Measurements from ENCODE around the gene THSD7B. TPM values are rescaled to one million over a fixed set of nuclear protein-coding genes. Genes with fewer than 3 reads are reported as not detected.
"Not testable (repeated sequence)": the region's sequence is repeated elsewhere in the genome, so short reads cannot be mapped to it uniquely, and the experiment has no call there.

Gene THSD7B
- total RNA-seq, 2 donors from 2014 or later, result 0.19 to 0.49 TPM

DNA sequence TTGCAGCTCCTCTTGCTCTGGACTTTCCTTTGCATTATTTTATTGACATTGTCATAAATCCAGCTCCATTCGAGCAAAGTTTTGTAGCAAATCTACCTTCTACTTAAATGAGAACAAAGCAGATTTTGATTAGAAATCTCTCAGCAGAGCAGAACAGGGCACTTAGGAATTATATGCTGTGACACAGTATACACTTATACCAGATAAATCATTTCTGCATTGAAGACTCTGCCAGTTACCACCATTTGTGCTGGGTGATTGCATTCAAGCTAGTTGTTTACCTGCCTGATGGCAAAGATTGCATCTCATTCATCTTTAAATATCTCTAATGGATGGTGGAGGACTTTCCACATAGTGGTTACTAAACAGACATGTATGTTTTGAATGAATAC lies 757.3 kb downstream of the THSD7B start:
- DNase-seq, result no peak
- Mint-ChIP-seq H3K4me3 (no peak overlapping the region), H3K36me3 (ENCODE audit: insufficient read depth in 2 of 2) (no peaks in the 10 kb centered on the region), H3K27me3 (ENCODE audit: low read depth) (no peaks in the 10 kb centered on the region), H3K9me3 (peaks cover 0 to 4% of the 10 kb centered on the region in 2 donors), H3K4me1 (ENCODE audit: low read depth) (no peaks in the 10 kb centered on the region), H3K27ac (no peak overlapping the region)
- no peak for ATAC-seq (replicated peaks in 1 of 2)

GRCh38 chr2:137523931-137524330 lies 758.6 kb downstream of the THSD7B start:
- H3K4me3 Mint-ChIP-seq, result no peak overlapping the region
- H3K36me3 Mint-ChIP-seq (ENCODE audit: insufficient read depth in 2 of 2), result no peaks in the 10 kb centered on the region
- peaks cover 0 to 4% of the 10 kb centered on the region in 2 donors for H3K9me3 Mint-ChIP-seq
- DNase-seq, result no peak
- H3K4me1 Mint-ChIP-seq (ENCODE audit: low read depth), result no peaks in the 10 kb centered on the region
- H3K27ac Mint-ChIP-seq, result no peak overlapping the region
- no peaks in the 10 kb centered on the region for H3K27me3 Mint-ChIP-seq (ENCODE audit: low read depth)
- no peak for ATAC-seq (replicated peaks in 1 of 2)

DNA sequence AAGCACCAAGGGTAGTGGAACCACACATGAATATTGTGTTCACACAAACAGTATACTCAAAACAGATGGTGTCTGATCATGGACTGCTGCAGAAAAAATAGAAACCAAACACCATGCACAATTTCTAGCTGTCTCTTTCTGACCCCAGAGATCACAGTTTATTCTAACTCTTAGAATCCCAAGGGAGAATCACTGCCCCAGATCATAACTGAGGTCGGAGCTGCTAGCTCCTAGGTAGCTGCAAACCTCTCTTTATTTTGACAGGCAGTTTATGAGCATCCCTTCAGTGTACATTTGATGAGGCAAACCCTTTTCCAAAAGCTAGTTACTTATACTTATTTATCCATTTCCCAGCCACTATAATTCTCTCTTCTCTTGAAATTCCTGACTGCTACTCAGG lies 759.8 kb downstream of the THSD7B start:
- no peak overlapping the region for H3K4me3 Mint-ChIP-seq
- no peaks in the 10 kb centered on the region for H3K36me3 Mint-ChIP-seq (ENCODE audit: insufficient read depth in 2 of 2)
- no peak for DNase-seq
- ATAC-seq (replicated peaks in 1 of 2), result no peak
- H3K9me3 Mint-ChIP-seq, result peaks cover 0 to 4% of the 10 kb centered on the region in 2 donors
- no peaks in the 10 kb centered on the region for H3K4me1 Mint-ChIP-seq (ENCODE audit: low read depth)
- no peaks in the 10 kb centered on the region for H3K27me3 Mint-ChIP-seq (ENCODE audit: low read depth)
- no peak overlapping the region for H3K27ac Mint-ChIP-seq

- no peak overlapping the region for H3K4me3 Mint-ChIP-seq
- no peaks in the 10 kb centered on the region for H3K4me1 Mint-ChIP-seq (ENCODE audit: low read depth)
- H3K36me3 Mint-ChIP-seq (ENCODE audit: insufficient read depth in 2 of 2), result no peaks in the 10 kb centered on the region
- DNase-seq (no peak), ATAC-seq (replicated peaks in 1 of 2) (no peak)
- peaks cover 0 to 4% of the 10 kb centered on the region in 2 donors for H3K9me3 Mint-ChIP-seq
- H3K27me3 Mint-ChIP-seq (ENCODE audit: low read depth), result no peaks in the 10 kb centered on the region
- H3K27ac Mint-ChIP-seq, result no peak overlapping the region
Observed at GRCh38 chr2:137525641-137526190, 760.4 kb downstream of the THSD7B start.

DNA sequence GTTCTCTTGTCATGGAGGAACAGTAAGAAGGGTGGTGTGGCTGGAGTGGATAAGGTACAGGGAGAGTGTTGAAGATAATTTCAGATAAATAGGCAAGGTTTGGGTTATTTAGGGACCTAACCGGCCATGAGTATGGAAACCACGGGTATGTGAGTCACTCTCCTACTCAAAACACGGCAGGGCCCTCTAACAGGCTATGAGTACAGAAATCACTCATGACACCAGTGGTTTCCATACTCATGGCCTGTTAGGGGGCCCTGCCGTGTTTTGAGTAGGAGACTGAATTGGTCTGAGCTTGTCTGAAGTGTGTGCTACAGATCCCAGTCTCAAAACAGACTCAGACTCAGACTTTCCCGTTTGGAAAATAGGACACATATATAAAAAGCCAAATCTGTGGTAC lies 770.6 kb downstream of the THSD7B start:
- ATAC-seq (replicated peaks in 1 of 2), result no peak
- Mint-ChIP-seq H3K27ac (no peak overlapping the region), H3K9me3 (peaks cover 3 to 4% of the 10 kb centered on the region in 2 donors)

DNA sequence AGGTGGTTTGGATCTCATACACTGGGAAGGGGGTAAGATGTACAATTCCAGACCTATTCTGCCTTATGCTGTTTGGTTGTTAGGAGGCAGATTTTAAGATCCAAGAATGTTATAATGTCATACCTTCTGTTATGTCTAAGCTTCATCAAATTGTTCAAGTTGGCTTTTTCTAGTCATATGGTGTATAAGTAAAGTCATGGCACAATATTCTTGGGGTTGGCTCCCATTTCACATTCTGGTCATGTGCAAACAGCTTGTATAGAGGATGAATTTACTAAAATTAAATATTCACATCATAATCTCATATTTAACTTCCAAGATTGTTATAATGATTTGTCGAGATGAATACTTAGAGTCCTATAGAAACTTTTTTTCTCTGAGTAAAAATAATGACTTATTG lies 774.0 kb downstream of the THSD7B start:
- Mint-ChIP-seq H3K4me3 (no peak overlapping the region), H3K36me3 (ENCODE audit: insufficient read depth in 2 of 2) (no peaks in the 10 kb centered on the region), H3K27ac (no peak overlapping the region), H3K27me3 (ENCODE audit: low read depth) (no peaks in the 10 kb centered on the region), H3K4me1 (ENCODE audit: low read depth) (no peaks in the 10 kb centered on the region), H3K9me3 (peaks cover 3 to 6% of the 10 kb centered on the region in 2 donors)
- ATAC-seq (replicated peaks in 1 of 2) (no peak), DNase-seq (no peak)

More for the DNA sequence above, 770.6 kb downstream of the THSD7B start:
- Mint-ChIP-seq H3K4me3 (no peak overlapping the region), H3K36me3 (ENCODE audit: insufficient read depth in 2 of 2) (no peaks in the 10 kb centered on the region), H3K4me1 (ENCODE audit: low read depth) (no peaks in the 10 kb centered on the region), H3K27me3 (ENCODE audit: low read depth) (no peaks in the 10 kb centered on the region)
- DNase-seq, result no peak

DNA sequence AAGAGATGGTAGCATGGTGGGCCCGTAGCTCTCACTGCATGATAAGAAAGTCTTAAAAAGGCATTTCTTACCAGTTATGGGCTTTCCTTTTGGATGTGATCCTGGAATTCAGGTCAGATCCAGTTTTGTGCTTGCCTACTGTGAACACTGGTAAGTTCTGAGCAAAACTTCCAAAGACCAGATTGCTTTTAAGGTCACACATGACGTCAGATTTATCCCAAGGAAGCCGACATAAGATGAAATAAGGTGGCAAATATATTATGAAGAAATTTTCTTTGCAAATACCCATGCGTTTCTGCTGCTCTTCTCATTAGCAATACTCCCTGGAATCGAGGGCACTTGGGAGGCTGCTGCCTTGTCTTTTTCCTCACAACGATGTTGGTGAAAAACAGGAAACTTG lies 782.5 kb downstream of the THSD7B start:
- Mint-ChIP-seq H3K36me3 (ENCODE audit: insufficient read depth in 2 of 2) (no peaks in the 10 kb centered on the region), H3K27me3 (ENCODE audit: low read depth) (no peaks in the 10 kb centered on the region), H3K27ac (no peak overlapping the region), H3K4me3 (no peak overlapping the region), H3K9me3 (peaks cover 0 to 3% of the 10 kb centered on the region in 2 donors), H3K4me1 (ENCODE audit: low read depth) (no peaks in the 10 kb centered on the region)
- DNase-seq (no peak), ATAC-seq (replicated peaks in 1 of 2) (no peak)

DNA sequence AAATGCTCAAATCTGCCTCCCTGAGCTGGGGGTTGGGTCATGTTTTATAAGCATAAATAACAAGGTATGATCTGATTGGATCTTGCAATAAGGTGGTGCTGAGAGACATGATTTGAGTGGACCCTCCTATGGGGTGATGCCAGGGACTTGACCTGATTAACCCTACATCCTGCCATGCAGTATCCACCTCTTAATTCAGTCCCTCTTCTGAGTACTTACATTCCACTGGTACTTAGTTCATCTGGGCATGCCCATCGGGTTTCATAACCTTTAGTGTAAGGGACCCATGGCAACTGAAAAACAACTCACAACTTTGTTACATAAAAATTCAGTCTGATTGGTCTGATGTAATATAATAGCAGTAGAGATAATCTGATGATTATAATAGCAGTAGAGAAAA lies 801.0 kb downstream of the THSD7B start:
- no peak for DNase-seq
- Mint-ChIP-seq H3K27me3 (ENCODE audit: low read depth) (no peaks in the 10 kb centered on the region), H3K27ac (no peak overlapping the region), H3K4me3 (no peak overlapping the region), H3K4me1 (ENCODE audit: low read depth) (no peaks in the 10 kb centered on the region), H3K9me3 (peaks cover 9 to 10% of the 10 kb centered on the region in 2 donors), H3K36me3 (ENCODE audit: insufficient read depth in 2 of 2) (no peaks in the 10 kb centered on the region)
- ATAC-seq (replicated peaks in 1 of 2), result no peak

GRCh38 chr2:137570484-137570883 lies 805.1 kb downstream of the THSD7B start:
- no peak for DNase-seq
- ATAC-seq (replicated peaks in 1 of 2), result no peak
- Mint-ChIP-seq H3K4me1 (ENCODE audit: low read depth) (no peaks in the 10 kb centered on the region), H3K36me3 (ENCODE audit: insufficient read depth in 2 of 2) (no peaks in the 10 kb centered on the region), H3K27me3 (ENCODE audit: low read depth) (no peaks in the 10 kb centered on the region), H3K27ac (no peak overlapping the region), H3K4me3 (no peak overlapping the region), H3K9me3 (peaks cover 5 to 7% of the 10 kb centered on the region in 2 donors)

DNA sequence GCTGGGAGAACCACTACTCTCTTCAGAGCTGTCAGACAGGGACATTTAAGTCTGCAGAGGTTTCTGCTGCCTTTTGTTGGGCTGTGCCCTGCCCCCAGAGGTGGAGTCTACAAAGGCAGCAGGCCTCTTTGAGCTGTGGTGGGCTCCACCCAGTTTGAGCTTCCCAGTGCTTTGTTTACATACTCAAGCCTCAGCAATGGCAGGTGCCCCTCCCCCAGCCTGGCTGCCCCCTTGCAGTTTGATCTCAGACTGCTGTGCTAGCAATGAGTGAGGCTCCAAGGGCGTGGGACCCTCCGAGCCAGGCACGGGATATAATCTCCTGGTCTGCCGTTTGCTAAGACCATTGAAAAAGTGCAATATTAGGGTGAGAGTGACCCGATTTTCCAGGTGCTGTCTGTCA lies 822.5 kb downstream of the THSD7B start:
- peaks cover 10 to 16% of the 10 kb centered on the region in 2 donors for H3K9me3 Mint-ChIP-seq
- ATAC-seq (replicated peaks in 1 of 2); H3K27me3 Mint-ChIP-seq (ENCODE audit: low read depth); H3K27ac Mint-ChIP-seq; DNase-seq; H3K4me3 Mint-ChIP-seq; H3K36me3 Mint-ChIP-seq (ENCODE audit: insufficient read depth in 2 of 2); H3K4me1 Mint-ChIP-seq (ENCODE audit: low read depth): not testable (repeated sequence)

GRCh38 chr2:137588578-137588977 lies 823.2 kb downstream of the THSD7B start:
- DNase-seq; H3K4me1 Mint-ChIP-seq (ENCODE audit: low read depth); ATAC-seq (replicated peaks in 1 of 2); H3K27ac Mint-ChIP-seq; H3K4me3 Mint-ChIP-seq; H3K36me3 Mint-ChIP-seq (ENCODE audit: insufficient read depth in 2 of 2); H3K27me3 Mint-ChIP-seq (ENCODE audit: low read depth): not testable (repeated sequence)
- H3K9me3 Mint-ChIP-seq, result peaks cover 10 to 16% of the 10 kb centered on the region in 2 donors

GRCh38 chr2:137590102-137590501 lies 824.8 kb downstream of the THSD7B start:
- Mint-ChIP-seq H3K9me3 (peaks cover 7 to 12% of the 10 kb centered on the region in 2 donors), H3K36me3 (ENCODE audit: insufficient read depth in 2 of 2) (peaks cover 1 to 4% of the 10 kb centered on the region in 2 donors), H3K27ac (no peak overlapping the region), H3K4me3 (no peak overlapping the region), H3K4me1 (ENCODE audit: low read depth) (no peaks in the 10 kb centered on the region), H3K27me3 (ENCODE audit: low read depth) (no peaks in the 10 kb centered on the region)
- DNase-seq (no peak), ATAC-seq (replicated peaks in 1 of 2) (no peak)

DNA sequence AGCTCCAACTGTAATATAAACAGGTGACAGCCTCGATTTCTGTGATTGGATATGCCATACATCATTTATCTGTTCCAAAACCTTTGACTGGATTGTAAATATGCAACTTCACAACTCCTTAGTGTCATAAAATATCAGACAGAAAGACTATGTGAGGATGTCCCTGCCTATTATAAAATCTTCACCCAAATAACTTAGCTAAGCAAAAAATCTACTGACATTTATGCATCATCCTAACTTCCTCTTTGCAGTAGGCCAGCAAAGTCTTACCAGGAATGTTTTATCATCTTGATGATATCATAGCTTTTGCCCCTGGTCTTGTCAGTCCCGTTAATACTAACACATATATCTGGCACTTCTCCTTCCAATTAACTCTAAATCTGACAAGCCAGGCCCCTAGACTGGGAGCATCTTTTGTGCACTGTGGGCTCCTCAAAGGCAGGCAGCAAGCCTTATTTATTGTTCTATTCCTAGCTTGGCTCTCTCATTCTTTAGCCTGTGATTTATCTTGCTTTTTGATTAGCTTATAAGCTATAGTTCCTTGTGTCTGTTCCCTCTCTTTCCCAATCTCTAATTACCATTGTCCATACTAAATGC lies 842.5 kb downstream of the THSD7B start:
- no peak for ATAC-seq (replicated peaks in 1 of 2)
- Mint-ChIP-seq H3K4me1 (ENCODE audit: low read depth) (no peaks in the 10 kb centered on the region), H3K9me3 (peaks cover 4 to 6% of the 10 kb centered on the region in 2 donors), H3K27ac (no peak overlapping the region), H3K4me3 (no peak overlapping the region), H3K27me3 (ENCODE audit: low read depth) (no peaks in the 10 kb centered on the region), H3K36me3 (ENCODE audit: insufficient read depth in 2 of 2) (no peaks in the 10 kb centered on the region)
- DNase-seq, result no peak

- ATAC-seq (replicated peaks in 1 of 2) (no peak), DNase-seq (no peak)
- H3K27me3 Mint-ChIP-seq (ENCODE audit: low read depth), result no peaks in the 10 kb centered on the region
- H3K4me3 Mint-ChIP-seq, result no peak overlapping the region
- H3K27ac Mint-ChIP-seq, result no peak overlapping the region
- peaks cover 0 to 2% of the 10 kb centered on the region in 2 donors for H3K9me3 Mint-ChIP-seq
- no peaks in the 10 kb centered on the region for H3K36me3 Mint-ChIP-seq (ENCODE audit: insufficient read depth in 2 of 2)
- no peaks in the 10 kb centered on the region for H3K4me1 Mint-ChIP-seq (ENCODE audit: low read depth)
Observed at GRCh38 chr2:137638932-137639331, 873.6 kb downstream of the THSD7B start.
